GM06990 (cell line): ENCODE results near the gene LDLRAD4.

Experiments used
- DNase-seq: peaks from one replicate; pipeline ENCODE4 v3.0.0-alpha.2; 2011; ENCODE audit not compliant: insufficient read length; ENCODE audit errors: extremely low read depth
- H3K27me3 ChIP-seq: replicated peaks from 2 replicates; pipeline ENCODE4 v1.6.0; 2011; ENCODE audit warnings: low read length; ENCODE audit not compliant: control insufficient read depth, insufficient read depth
- H3K36me3 ChIP-seq: 2 replicates; pipeline ENCODE4 v1.5.1; 2011; ENCODE audit warnings: low read length; ENCODE audit not compliant: control insufficient read depth, insufficient read depth
- H3K4me3 ChIP-seq: replicated peaks from 2 replicates; pipeline ENCODE4 v1.5.1; 2011; ENCODE audit warnings: low read depth, mild to moderate bottlenecking, control low read depth, low read length
- TF ChIP-seq, protein P1 (sequence below): IDR thresholded peaks from 2 replicates; pipeline ENCODE4 v1.5.1; 2011; ENCODE audit warnings: low read length, control low read depth, mild to moderate bottlenecking, inconsistent platforms; ENCODE audit not compliant: insufficient read depth, poor library complexity, severe bottlenecking

LDLRAD4 gene

DNA sequence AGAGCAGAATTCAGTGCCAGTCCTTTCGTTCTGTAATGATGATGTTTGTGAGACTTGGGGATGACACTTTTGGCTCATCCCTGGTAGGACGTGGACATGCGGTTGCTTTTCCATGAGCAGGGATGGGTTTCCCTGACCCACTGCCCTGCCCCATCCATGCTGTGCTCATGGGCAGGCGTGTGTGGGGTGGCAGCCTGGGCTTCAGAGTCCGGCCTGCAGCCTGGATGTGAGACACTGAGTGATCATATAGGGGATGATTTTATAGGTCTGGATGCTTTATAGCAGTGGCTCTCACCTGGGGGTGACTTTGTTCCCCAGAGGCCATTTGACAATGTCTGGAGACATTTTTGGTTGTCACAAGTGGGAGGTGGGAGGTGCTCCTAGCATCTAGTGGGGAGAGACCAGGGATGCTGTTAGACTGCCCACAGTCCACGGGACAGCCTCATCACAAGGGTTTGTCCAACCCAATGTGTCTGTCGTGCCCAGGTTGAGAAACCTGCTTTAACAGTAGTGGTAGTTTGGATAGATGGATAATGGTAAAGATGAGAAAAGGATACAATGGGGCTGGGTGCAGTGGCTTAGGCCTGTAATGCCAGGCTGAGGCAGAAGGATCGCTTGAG lies 38.9 kb downstream of the LDLRAD4 start:
- H3K4me3 ChIP-seq: no peak overlapping the region
- H3K36me3 ChIP-seq: no peaks in the 10 kb centered on the region
- DNase-seq: no peak

DNA sequence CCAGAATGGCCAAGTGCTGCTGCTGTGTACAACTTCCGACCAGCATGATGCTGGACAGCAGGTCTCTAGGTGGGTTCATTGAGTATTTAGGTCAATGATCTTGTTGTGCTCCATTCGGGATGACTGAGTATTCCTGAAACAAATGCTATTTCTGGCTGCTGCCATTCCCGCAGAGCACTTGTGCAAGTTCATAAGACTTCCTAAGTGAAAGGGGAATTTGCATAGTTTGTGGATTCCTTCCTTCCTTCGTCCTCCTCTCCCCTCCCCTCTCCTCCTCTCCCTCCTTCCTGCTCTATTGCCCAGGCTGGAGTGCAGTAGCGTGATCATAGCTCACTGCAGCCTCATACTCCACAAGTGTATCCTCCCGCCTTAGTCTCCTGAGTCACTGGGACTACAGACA lies 40.4 kb downstream of the LDLRAD4 start:
- DNase-seq: no peak
- TF ChIP-seq, protein P1, sequence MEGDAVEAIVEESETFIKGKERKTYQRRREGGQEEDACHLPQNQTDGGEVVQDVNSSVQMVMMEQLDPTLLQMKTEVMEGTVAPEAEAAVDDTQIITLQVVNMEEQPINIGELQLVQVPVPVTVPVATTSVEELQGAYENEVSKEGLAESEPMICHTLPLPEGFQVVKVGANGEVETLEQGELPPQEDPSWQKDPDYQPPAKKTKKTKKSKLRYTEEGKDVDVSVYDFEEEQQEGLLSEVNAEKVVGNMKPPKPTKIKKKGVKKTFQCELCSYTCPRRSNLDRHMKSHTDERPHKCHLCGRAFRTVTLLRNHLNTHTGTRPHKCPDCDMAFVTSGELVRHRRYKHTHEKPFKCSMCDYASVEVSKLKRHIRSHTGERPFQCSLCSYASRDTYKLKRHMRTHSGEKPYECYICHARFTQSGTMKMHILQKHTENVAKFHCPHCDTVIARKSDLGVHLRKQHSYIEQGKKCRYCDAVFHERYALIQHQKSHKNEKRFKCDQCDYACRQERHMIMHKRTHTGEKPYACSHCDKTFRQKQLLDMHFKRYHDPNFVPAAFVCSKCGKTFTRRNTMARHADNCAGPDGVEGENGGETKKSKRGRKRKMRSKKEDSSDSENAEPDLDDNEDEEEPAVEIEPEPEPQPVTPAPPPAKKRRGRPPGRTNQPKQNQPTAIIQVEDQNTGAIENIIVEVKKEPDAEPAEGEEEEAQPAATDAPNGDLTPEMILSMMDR: no peak
- Histone ChIP-seq H3K27me3 (no peaks in the 10 kb centered on the region; the same call in none of the 2 replicates), H3K4me3 (no peak overlapping the region), H3K36me3 (no peaks in the 10 kb centered on the region)

More for the DNA sequence above, 38.9 kb downstream of the LDLRAD4 start:
- no peaks in the 10 kb centered on the region; the same call in none of the 2 replicates for H3K27me3 ChIP-seq
- TF ChIP-seq, protein P1: no peak

DNA sequence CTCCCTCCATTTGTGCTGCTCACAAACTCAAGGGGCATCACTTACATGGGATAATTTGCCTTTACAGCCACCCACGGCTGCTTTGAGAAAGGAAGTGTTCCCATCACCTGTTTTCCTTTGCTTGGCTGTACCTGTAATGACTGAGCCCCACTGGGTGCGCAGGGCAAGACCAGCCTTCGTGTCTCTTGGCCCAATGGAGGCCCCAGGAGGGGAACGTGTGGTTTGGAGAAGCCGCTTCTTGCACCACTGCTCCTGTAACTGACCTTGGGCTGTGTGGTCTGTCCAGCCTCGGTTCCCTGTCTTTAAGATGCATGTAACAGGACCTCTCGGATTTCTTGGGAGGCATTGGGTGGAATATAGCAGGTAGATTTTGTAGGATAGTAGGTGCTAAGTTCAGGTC lies 41.1 kb downstream of the LDLRAD4 start:
- Histone ChIP-seq H3K36me3 (no peaks in the 10 kb centered on the region), H3K4me3 (no peak overlapping the region), H3K27me3 (no peaks in the 10 kb centered on the region; the same call in none of the 2 replicates)
- TF ChIP-seq, protein P1: no peak
- no peak for DNase-seq

DNA sequence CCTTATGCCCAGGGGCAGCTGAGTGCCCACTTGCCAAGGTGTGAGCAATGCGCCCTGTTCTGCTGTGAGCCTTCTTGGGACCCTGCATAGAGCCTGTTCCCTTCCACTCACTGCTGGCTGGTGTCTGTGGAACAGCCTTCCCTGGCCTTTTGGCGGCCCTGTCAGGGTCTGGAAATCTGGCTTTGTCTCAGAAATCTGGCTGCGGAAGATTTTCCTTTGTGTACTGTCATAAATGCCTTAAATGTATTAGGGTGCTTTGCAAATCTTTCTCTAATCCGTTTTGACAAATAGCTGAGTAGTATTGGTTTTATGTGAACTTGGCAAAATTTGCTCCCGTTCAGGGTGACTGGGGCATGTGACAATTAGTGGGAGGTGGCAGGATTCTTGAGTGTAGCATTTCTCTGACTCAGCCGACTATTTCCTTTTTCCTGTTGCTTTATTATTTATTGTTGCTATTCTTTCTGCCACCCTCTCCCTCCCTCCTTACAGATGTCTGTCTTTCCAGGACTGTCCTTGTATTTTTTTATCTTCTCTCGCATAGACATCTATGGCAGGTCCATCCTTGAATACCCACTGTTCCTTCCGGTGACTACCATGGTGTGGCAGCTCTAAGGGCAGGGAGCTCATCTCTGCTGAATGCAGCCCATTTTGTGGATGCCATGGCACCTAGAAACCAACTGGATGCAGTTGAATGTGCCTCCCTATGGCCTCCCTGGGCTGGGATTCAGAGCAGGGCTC lies 41.8 kb downstream of the LDLRAD4 start:
- Histone ChIP-seq H3K27me3 (no peaks in the 10 kb centered on the region; the same call in none of the 2 replicates), H3K36me3 (no peaks in the 10 kb centered on the region), H3K4me3 (no peak overlapping the region)
- no peak for DNase-seq
- TF ChIP-seq, protein P1: no peak

GRCh38 chr18:13260935-13261640 lies 42.5 kb downstream of the LDLRAD4 start:
- H3K4me3 ChIP-seq: no peak overlapping the region
- H3K36me3 ChIP-seq: no peaks in the 10 kb centered on the region
- H3K27me3 ChIP-seq: peaks cover 1% of the 10 kb centered on the region
- TF ChIP-seq, protein P1: no peak
- DNase-seq: no peak
